ENCODE results near the gene GBP5. TPM values are rescaled to one million over a fixed set of nuclear protein-coding genes. Genes with fewer than 3 reads are reported as not detected.

The GBP5 gene
- total RNA-seq, 2 experiments from 2014 or later: not detected

- DNase-seq (ENCODE audit: low spot score): no peak
- POLR2A ChIA-PET: interaction anchor here (0.5 to 0.6 kb wide), 2 partner anchors 24 to 1822 kb away, joined by 3 read pairs; no protein-coding TSS in a partner anchor
- TF ChIP-seq, protein P1, sequence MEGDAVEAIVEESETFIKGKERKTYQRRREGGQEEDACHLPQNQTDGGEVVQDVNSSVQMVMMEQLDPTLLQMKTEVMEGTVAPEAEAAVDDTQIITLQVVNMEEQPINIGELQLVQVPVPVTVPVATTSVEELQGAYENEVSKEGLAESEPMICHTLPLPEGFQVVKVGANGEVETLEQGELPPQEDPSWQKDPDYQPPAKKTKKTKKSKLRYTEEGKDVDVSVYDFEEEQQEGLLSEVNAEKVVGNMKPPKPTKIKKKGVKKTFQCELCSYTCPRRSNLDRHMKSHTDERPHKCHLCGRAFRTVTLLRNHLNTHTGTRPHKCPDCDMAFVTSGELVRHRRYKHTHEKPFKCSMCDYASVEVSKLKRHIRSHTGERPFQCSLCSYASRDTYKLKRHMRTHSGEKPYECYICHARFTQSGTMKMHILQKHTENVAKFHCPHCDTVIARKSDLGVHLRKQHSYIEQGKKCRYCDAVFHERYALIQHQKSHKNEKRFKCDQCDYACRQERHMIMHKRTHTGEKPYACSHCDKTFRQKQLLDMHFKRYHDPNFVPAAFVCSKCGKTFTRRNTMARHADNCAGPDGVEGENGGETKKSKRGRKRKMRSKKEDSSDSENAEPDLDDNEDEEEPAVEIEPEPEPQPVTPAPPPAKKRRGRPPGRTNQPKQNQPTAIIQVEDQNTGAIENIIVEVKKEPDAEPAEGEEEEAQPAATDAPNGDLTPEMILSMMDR (conservative IDR thresholded peaks at IDR 0.05; ENCODE audit: low read length): no peak
- TF ChIP-seq EZH2phosphoT487 (IDR thresholded peaks at IDR 0.05; ENCODE audit: borderline replicate concordance, low read depth, low read length): no peak
- no peaks in the 10 kb centered on the region for H3K36me3 ChIP-seq (ENCODE audit: insufficient read depth, low read length)
- no TSS peak for BruUV-seq (replicated peaks)
- H3K9me3 ChIP-seq (ENCODE audit: low read length): no peaks in the 10 kb centered on the region
- H4K20me1 ChIP-seq (ENCODE audit: insufficient read depth, low read length): no peaks in the 10 kb centered on the region
- no peaks in the 10 kb centered on the region for H3K4me1 ChIP-seq (ENCODE audit: insufficient read depth, low read length, poor library complexity, severe bottlenecking)
- no peaks in the 10 kb centered on the region for H3K79me2 ChIP-seq (ENCODE audit: insufficient read depth, low read depth, low read length)
- no peak overlapping the region for H2AFZ ChIP-seq (ENCODE audit: low read length)
- intact Hi-C loops (cut with micrococcal nuclease; ENCODE audit: unreplicated experiment): no loop called here
- CTCF ChIA-PET (ENCODE audit: unreplicated experiment): no interaction called here
- H3K4me2 ChIP-seq (ENCODE audit: low read length): no peak overlapping the region
- H3K27ac ChIP-seq (ENCODE audit: low read depth, low read length, poor library complexity, severe bottlenecking): no peak overlapping the region
- no peaks in the 10 kb centered on the region for H3K9me2 ChIP-seq (ENCODE audit: insufficient read depth, low read length)
- no peak overlapping the region for H3K4me3 ChIP-seq (ENCODE audit: low read depth, low read length, poor library complexity, severe bottlenecking)
Observed at GRCh38 chr1:89274411-89274857, 1.8 kb upstream of the GBP5 start.

DNA sequence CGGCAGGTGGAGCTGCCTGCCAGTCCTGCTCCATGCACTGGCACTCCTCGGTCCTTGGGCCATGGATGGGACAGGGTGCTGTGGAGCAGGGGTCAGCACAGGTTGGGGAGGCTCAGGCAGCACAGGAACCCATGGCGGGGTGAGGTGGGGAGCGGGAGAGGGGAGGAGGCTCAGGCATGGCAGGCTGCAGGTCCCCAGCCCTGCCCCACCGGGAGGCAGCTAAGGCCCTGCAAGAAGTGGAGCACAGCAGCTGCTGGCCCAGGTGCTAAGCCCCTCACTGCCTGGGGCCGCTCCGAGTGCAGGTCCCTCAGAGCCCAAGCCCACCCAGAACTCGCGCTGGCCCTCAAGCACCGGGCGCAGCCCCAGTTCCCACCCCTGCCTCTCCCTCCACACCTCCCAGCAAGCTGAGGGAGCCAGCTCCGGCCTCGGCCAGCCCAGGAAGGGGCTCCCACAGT, 691 bp upstream of the GBP5 start:
- Histone ChIP-seq H3K36me3 (ENCODE audit: insufficient read depth, low read length) (no peaks in the 10 kb centered on the region), H4K20me1 (ENCODE audit: insufficient read depth, low read length) (no peaks in the 10 kb centered on the region), H3K9me2 (ENCODE audit: insufficient read depth, low read length) (no peaks in the 10 kb centered on the region), H3K27ac (ENCODE audit: low read depth, low read length, poor library complexity, severe bottlenecking) (no peak overlapping the region), H3K4me3 (ENCODE audit: low read depth, low read length, poor library complexity, severe bottlenecking) (no peak overlapping the region), H2AFZ (ENCODE audit: low read length) (no peak overlapping the region), H3K4me1 (ENCODE audit: insufficient read depth, low read length, poor library complexity, severe bottlenecking) (no peaks in the 10 kb centered on the region), H3K4me2 (ENCODE audit: low read length) (no peak overlapping the region), H3K79me2 (ENCODE audit: insufficient read depth, low read depth, low read length) (no peaks in the 10 kb centered on the region), H3K9me3 (ENCODE audit: low read length) (no peaks in the 10 kb centered on the region)
- intact Hi-C loops (cut with micrococcal nuclease; ENCODE audit: unreplicated experiment): no loop called here
- CTCF ChIA-PET (ENCODE audit: unreplicated experiment): no interaction called here
- no peak for DNase-seq (ENCODE audit: low spot score)
- POLR2A ChIA-PET: no interaction called here
- BruUV-seq (replicated peaks): no TSS peak
- TF ChIP-seq, protein P1 (conservative IDR thresholded peaks at IDR 0.05; ENCODE audit: low read length): no peak
- TF ChIP-seq EZH2phosphoT487 (IDR thresholded peaks at IDR 0.05; ENCODE audit: borderline replicate concordance, low read depth, low read length): no peak

DNA sequence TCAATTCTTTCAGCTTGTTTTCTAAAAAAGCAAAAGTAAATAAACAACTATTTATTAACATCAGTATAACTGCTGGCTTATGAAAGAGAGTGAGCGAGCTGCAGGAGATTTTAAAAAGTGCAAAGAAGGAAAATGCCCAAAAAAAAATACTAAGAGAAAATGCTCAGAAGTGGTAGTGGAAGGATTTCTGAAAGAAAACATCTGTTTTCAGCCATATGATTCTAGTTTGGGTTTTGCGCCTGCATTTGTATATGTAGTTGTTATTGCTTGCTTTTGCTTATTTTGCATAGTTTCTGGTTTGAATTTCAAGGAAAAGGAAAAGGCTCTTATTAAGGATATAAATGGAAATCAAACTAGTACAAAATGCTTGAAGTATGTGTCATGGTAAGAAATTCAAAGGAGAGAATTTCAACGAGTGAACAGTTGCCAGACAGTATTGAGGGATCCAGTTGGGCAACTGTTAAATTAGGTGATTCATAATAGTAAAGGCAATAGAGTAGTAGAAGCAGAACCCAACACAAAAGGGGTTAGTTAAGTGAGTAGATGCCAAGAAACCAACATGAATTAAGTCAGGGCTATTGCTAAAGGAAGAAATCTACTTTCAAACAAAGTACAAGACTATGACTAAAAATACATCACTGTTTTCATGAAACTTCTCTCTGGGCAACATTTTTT, 1.2 kb downstream of the GBP5 start:
- no TSS peak for BruUV-seq (replicated peaks)
- Histone ChIP-seq H2AFZ (ENCODE audit: low read length) (no peak overlapping the region), H3K79me2 (ENCODE audit: insufficient read depth, low read depth, low read length) (no peaks in the 10 kb centered on the region), H4K20me1 (ENCODE audit: insufficient read depth, low read length) (no peaks in the 10 kb centered on the region), H3K4me3 (ENCODE audit: low read depth, low read length, poor library complexity, severe bottlenecking) (no peak overlapping the region), H3K27ac (ENCODE audit: low read depth, low read length, poor library complexity, severe bottlenecking) (no peak overlapping the region), H3K4me1 (ENCODE audit: insufficient read depth, low read length, poor library complexity, severe bottlenecking) (no peaks in the 10 kb centered on the region), H3K36me3 (ENCODE audit: insufficient read depth, low read length) (no peaks in the 10 kb centered on the region), H3K9me3 (ENCODE audit: low read length) (no peaks in the 10 kb centered on the region), H3K9me2 (ENCODE audit: insufficient read depth, low read length) (no peaks in the 10 kb centered on the region), H3K4me2 (ENCODE audit: low read length) (no peak overlapping the region)
- CTCF ChIA-PET (ENCODE audit: unreplicated experiment): no interaction called here
- POLR2A ChIA-PET: no interaction called here
- no peak for TF ChIP-seq EZH2phosphoT487 (IDR thresholded peaks at IDR 0.05; ENCODE audit: borderline replicate concordance, low read depth, low read length)
- TF ChIP-seq, protein P1 (conservative IDR thresholded peaks at IDR 0.05; ENCODE audit: low read length): no peak
- no peak for DNase-seq (ENCODE audit: low spot score)
- intact Hi-C loops (cut with micrococcal nuclease; ENCODE audit: unreplicated experiment): no loop called here

Measured in OCI-LY7 (cell line).